Measurements from ENCODE around the gene VSX2.

DNA sequence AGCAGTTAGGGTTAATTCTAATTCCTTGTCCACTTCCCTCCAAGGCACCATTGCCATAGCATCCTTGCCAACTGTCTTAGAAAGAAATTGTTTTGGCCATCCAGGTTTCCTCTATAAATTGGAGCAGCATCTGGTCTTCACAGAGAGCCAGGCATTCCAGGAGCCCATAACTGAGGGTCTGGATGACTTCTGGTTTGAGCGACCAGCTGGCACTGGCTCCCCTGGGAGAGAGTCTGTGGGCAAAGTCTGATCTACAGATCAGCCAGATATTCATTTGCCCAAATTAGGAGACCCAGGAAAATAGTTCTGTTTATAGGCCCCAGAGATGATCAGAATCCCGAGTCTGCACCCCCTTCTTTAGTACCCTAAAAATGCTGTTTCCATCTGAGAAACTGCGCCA lies 16.0 kb downstream of the VSX2 start:
- TF ChIP-seq, protein P1, sequence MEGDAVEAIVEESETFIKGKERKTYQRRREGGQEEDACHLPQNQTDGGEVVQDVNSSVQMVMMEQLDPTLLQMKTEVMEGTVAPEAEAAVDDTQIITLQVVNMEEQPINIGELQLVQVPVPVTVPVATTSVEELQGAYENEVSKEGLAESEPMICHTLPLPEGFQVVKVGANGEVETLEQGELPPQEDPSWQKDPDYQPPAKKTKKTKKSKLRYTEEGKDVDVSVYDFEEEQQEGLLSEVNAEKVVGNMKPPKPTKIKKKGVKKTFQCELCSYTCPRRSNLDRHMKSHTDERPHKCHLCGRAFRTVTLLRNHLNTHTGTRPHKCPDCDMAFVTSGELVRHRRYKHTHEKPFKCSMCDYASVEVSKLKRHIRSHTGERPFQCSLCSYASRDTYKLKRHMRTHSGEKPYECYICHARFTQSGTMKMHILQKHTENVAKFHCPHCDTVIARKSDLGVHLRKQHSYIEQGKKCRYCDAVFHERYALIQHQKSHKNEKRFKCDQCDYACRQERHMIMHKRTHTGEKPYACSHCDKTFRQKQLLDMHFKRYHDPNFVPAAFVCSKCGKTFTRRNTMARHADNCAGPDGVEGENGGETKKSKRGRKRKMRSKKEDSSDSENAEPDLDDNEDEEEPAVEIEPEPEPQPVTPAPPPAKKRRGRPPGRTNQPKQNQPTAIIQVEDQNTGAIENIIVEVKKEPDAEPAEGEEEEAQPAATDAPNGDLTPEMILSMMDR (tag by site-specific recombination; IDR thresholded peaks at IDR 0.05), result no peak
- TF ChIP-seq, protein P2, sequence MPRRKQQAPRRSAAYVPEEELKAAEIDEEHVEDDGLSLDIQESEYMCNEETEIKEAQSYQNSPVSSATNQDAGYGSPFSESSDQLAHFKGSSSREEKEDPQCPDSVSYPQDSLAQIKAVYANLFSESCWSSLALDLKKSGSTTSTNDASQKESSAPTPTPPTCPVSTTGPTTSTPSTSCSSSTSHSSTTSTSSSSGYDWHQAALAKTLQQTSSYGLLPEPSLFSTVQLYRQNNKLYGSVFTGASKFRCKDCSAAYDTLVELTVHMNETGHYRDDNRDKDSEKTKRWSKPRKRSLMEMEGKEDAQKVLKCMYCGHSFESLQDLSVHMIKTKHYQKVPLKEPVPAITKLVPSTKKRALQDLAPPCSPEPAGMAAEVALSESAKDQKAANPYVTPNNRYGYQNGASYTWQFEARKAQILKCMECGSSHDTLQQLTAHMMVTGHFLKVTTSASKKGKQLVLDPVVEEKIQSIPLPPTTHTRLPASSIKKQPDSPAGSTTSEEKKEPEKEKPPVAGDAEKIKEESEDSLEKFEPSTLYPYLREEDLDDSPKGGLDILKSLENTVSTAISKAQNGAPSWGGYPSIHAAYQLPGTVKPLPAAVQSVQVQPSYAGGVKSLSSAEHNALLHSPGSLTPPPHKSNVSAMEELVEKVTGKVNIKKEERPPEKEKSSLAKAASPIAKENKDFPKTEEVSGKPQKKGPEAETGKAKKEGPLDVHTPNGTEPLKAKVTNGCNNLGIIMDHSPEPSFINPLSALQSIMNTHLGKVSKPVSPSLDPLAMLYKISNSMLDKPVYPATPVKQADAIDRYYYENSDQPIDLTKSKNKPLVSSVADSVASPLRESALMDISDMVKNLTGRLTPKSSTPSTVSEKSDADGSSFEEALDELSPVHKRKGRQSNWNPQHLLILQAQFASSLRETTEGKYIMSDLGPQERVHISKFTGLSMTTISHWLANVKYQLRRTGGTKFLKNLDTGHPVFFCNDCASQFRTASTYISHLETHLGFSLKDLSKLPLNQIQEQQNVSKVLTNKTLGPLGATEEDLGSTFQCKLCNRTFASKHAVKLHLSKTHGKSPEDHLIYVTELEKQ (tag by site-specific recombination; IDR thresholded peaks at IDR 0.05; ENCODE audit: borderline replicate concordance), result no peak
- TF ChIP-seq TCF7L2 (IDR thresholded peaks at IDR 0.05; ENCODE audit: borderline replicate concordance, low read depth, low read length), result no peak
